ENCODE data around the gene SDCCAG8.

SDCCAG8 gene

DNA sequence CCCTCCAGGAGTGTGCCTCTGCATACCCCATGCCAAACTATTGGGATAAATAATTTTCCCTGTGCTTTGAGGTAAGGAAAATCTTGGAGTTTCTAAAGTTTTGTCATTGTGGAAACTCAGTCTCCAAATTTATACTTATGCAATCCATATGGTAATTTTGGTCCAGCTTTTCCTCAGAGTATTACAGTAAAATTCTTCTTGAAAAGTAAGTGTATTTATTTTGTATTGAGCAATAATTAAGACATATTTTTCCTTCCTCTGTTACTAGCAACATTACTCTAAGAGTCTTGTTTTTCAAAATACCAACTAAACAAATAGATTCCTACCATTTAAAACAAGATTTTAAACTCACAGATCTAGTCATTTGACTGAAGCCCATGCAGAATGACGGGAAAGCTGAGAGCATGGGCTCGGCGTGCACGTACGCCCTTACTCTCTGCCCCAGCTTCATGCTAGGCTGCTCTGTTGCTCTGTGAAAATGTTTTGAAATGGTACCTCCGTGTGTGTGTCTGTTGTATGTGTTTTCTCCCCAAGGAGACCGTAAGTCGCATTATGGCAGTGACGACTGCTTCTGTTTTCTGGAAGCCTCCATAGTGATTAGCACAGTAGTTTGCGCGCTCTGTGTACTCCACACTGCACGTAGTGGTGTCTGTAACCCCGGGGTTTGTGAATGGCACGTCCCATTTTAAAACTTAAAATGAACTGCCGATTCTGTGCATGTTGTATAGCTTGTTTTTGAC, 165.3 kb downstream of the SDCCAG8 start:
- DNase-seq (ENCODE audit: low read depth), result no peak

DNA sequence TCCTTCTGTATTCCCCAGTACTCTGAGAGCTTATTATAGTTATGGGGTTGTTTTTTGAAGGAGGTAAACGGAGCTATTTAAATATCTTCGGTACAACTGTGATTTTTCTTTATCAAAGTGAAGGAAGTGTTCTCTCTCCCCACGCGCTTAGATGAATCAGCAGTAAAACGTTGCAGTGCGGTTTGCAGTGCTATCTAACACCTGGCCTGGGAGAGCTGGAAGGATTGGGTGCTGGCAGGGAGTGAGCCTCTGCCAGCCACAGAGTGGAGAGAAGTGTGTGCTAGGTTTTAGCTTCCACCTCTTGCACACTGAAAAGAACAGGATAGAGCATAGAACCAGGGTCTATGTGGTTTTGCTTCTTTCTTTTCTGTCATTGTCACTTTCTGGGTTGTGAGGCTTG, 165.9 kb downstream of the SDCCAG8 start:
- peak; percentile 40 for DNase-seq (ENCODE audit: low read depth)

GRCh38 chr1:243422362-243422761, 166.5 kb downstream of the SDCCAG8 start:
- DNase-seq (ENCODE audit: low read depth), result no peak

DNA sequence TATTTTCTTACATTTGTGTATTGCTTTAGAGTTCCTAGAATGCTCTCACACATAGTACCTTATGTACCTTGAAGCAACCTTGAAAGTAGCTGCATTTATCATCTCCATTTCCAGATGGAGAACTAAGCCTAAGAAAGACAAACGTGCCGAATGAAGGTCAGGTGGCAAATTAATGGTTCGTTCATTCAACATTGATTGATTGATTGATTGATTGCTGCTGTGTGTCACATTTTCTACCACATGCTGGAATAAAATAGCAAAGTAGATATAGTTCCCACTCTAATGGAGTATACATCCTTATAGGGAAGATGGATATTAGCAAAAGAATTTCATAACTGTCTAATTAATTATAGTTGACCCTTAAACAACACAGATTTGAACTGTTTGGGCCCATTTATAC, 172.2 kb downstream of the SDCCAG8 start:
- DNase-seq (ENCODE audit: low read depth), result no peak

GRCh38 chr1:243428617-243429342, 172.9 kb downstream of the SDCCAG8 start:
- DNase-seq (ENCODE audit: low read depth), result no peak

- no peak for DNase-seq (ENCODE audit: low read depth)
Measured at GRCh38 chr1:243431591-243431990, 175.8 kb downstream of the SDCCAG8 start.

DNA sequence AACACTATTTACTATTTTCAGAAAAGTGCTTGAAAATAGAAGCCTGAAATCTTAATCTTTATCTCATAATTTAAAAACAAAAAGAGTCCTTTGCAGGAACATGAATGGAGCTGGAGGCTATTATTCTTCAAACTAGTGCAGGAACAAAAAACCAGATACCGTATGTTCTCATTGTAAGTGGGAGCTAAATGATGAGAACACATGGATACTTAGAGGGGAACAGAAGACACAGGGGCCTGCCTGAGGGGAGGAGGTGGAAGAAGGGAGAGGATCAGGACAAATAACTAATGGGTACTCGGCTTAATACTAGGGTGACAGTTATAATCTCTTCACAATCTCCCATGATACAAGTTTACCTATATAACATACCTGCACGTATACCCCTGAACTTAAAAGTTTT, 176.3 kb downstream of the SDCCAG8 start:
- DNase-seq (ENCODE audit: low read depth), result no peak

GRCh38 chr1:243433737-243434370, 178.0 kb downstream of the SDCCAG8 start:
- no peak for DNase-seq (ENCODE audit: low read depth)

- DNase-seq (ENCODE audit: low read depth), result no peak
Measured at GRCh38 chr1:243434594-243434993, 178.8 kb downstream of the SDCCAG8 start.

DNA sequence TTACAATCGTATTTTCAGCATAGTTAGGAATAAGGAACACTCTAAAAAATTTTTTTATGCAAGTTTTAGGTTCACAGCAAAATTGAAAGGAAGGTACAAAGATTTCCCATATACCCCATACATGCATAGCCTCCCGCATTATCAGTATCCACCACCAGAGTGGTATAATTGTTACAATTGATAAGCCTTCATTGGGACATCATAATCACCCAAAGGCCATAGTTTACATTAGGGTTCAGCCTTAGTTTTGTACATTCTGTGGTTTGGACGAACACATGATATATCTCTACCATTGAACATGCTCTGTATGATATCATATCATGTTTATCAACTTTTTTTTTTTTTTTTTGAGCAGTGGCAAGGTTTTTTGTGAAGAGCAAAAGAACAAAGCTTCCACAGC, 180.0 kb downstream of the SDCCAG8 start:
- DNase-seq (ENCODE audit: low read depth), result no peak

- no peak for DNase-seq (ENCODE audit: low read depth)
Measured at GRCh38 chr1:243438146-243438545, 182.3 kb downstream of the SDCCAG8 start.

DNA sequence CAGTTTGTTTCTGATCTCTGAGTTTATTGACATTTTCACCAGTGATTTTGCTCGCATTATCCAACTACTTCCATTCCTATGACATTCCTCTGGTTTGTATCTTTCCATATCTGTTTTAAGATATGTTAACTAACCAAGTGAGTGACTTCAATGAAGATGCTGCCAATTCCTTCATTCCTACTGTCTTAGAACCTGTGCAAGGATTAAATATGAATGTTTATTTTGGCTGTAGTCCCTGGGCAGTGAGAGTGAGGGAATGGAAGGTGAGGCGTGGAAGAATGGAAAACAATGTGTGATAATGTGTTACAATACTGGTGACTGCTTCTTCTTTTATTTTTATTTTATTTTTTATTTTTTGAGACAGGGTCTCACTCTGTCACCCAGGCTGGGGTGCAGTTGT, 183.0 kb downstream of the SDCCAG8 start:
- no peak for DNase-seq (ENCODE audit: low read depth)

GRCh38 chr1:243440406-243440805, 184.6 kb downstream of the SDCCAG8 start:
- no peak for DNase-seq (ENCODE audit: low read depth)

DNA sequence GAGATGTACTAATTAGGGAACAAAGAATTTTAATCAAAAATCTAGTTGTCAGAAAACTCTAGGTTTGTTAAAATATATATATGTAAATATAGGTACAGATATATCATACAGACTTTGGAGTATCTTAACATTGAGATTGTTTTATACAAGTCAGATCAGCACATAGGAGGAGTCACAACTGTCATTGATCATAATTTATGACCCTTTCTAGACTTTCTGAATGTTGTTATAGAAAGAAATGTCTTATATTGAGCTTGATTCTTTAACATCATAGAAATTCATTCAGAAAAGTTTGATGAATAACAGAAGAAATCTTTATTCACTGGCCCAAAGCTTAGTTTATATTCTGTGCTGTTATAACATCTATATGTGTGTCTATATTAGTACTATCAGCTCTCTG, 185.8 kb downstream of the SDCCAG8 start:
- DNase-seq (ENCODE audit: low read depth), result no peak

- no peak for DNase-seq (ENCODE audit: low read depth)
Measured at GRCh38 chr1:243443557-243443956, 187.7 kb downstream of the SDCCAG8 start.

- DNase-seq (ENCODE audit: low read depth), result no peak
Measured at GRCh38 chr1:243447347-243447746, 191.5 kb downstream of the SDCCAG8 start.

DNA sequence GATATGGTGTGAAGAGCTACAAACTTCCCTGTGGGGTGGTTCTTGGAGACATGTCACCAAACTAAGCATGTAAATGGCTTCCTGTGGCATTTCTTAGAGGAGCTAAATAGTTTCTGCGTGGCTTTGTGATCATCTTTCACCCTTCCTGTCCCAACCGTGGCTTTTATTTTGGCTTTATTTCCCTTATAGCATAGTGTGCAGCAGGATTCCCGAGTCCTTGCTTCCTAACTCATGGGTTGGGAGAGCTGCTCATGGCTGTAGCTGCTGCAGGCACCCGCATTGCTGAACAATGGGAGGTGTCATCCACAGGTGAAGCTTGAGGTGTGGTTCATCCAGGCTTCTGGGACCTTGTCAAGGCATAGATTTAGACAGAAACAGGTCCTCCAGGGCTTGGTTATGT, 192.0 kb downstream of the SDCCAG8 start:
- no peak for DNase-seq (ENCODE audit: low read depth)

GRCh38 chr1:243449373-243449772, 193.5 kb downstream of the SDCCAG8 start:
- DNase-seq (ENCODE audit: low read depth), result no peak

- DNase-seq (ENCODE audit: low read depth), result no peak
Measured at GRCh38 chr1:243452092-243452491, 196.3 kb downstream of the SDCCAG8 start.

- no peak for DNase-seq (ENCODE audit: low read depth)
Measured at GRCh38 chr1:243454328-243454997, 198.6 kb downstream of the SDCCAG8 start.

DNA sequence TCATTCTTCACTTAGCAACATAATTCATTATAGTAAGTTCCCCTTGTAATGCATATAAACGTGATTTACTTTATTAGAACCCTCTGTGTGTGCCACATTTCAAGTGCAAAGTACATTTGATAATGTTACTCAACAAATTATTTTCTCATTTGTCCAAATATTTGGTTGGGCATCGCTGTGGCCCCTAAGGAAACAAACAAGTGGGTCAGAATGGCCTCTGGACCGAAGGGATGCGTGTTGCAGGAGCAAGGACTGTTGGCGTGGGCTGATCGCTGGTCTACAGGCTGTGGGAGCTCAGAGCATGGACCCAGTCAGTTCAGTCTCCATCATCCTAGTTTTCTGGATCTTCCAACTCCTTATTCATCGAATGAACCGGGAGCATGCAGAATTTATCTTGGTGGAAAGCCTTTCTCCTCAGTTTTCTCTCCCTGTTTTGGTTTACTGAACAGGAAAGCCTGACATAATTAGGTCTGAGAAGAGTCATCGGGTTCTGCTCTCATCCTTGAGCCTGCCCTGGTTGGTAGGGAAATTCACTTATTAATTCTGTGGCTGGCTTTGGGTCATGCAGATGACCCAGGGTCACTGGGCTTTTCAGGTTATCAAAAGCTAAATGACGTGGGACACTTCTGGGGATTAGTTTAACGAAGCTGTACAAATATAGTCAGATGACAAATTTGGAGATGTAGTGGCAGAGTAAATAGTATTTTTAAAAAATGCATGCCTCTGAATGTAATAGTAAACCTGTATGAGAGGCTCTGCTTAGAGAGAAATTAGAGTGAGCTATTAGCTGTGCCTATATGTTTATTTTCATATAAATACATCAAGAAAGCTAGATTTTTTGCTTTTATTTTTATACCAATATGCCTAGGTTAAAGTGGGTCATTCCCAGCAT, 200.2 kb downstream of the SDCCAG8 start:
- no peak for DNase-seq (ENCODE audit: low read depth)

All from activated T-cell treated with anti-CD3 and anti-CD28 coated beads for 24 hours (primary cell).